ENCODE results near the gene KDM7A. TPM values are rescaled to one million over a fixed set of nuclear protein-coding genes. Genes with fewer than 3 reads are reported as not detected.

KDM7A gene
- total RNA-seq, 2 experiments from 2014 or later: 6.6 to 6.8 TPM

GRCh38 chr7:140045697-140046096 is 131.1 kb downstream of the KDM7A start:
- ChIA-PET CTCF (no interaction called here), POLR2A (no interaction called here)

- CTCF ChIA-PET: no interaction called here
- POLR2A ChIA-PET: no interaction called here
Observed at GRCh38 chr7:140044251-140044650, 132.5 kb downstream of the KDM7A start.

- ChIA-PET POLR2A (no interaction called here), CTCF (no interaction called here)
Observed at GRCh38 chr7:140042386-140042670, 134.5 kb downstream of the KDM7A start.

- CTCF ChIA-PET: no interaction called here
- POLR2A ChIA-PET: no interaction called here
Observed at GRCh38 chr7:140041659-140042385, 135.0 kb downstream of the KDM7A start.

- CTCF ChIA-PET: no interaction called here
- POLR2A ChIA-PET: no interaction called here
Observed at GRCh38 chr7:140039896-140040295, 136.9 kb downstream of the KDM7A start.

- ChIA-PET POLR2A (no interaction called here), CTCF (no interaction called here)
Observed at GRCh38 chr7:140039066-140039465, 137.7 kb downstream of the KDM7A start.

GRCh38 chr7:140036224-140036962 is 140.4 kb downstream of the KDM7A start:
- ChIA-PET CTCF (no interaction called here), POLR2A (no interaction called here)

- ChIA-PET CTCF (interaction anchor here (0.7 kb wide), 1 partner anchor 571 kb away, joined by 3 read pairs; no protein-coding TSS in a partner anchor), POLR2A (no interaction called here)
Observed at GRCh38 chr7:140035400-140036223, 141.2 kb downstream of the KDM7A start.

Other genes starting within 250 kb of the KDM7A start
- gene PARP12, start 114.0 kb downstream of the KDM7A start, total RNA-seq: 10 to 100 TPM; 19.5 to 20.0 TPM
- gene SLC37A3, start 221.5 kb upstream of the KDM7A start, total RNA-seq: 10 to 100 TPM; 42.0 to 45.0 TPM
- gene RAB19, start 227.1 kb upstream of the KDM7A start, total RNA-seq: 1 to 10 TPM; 5.7 to 6.3 TPM